ENCODE results near the gene PELI2. TPM values are rescaled to one million over a fixed set of nuclear protein-coding genes. Genes with fewer than 3 reads are reported as not detected.

Gene PELI2
- total RNA-seq, 1 donor = 3.0 TPM

GRCh38 chr14:56145965-56146364 is 27.8 kb downstream of the PELI2 start:
- TF ChIP-seq, protein P1, sequence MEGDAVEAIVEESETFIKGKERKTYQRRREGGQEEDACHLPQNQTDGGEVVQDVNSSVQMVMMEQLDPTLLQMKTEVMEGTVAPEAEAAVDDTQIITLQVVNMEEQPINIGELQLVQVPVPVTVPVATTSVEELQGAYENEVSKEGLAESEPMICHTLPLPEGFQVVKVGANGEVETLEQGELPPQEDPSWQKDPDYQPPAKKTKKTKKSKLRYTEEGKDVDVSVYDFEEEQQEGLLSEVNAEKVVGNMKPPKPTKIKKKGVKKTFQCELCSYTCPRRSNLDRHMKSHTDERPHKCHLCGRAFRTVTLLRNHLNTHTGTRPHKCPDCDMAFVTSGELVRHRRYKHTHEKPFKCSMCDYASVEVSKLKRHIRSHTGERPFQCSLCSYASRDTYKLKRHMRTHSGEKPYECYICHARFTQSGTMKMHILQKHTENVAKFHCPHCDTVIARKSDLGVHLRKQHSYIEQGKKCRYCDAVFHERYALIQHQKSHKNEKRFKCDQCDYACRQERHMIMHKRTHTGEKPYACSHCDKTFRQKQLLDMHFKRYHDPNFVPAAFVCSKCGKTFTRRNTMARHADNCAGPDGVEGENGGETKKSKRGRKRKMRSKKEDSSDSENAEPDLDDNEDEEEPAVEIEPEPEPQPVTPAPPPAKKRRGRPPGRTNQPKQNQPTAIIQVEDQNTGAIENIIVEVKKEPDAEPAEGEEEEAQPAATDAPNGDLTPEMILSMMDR (IDR thresholded peaks at IDR 0.05; ENCODE audit: insufficient read depth, low read depth, low read length) = no peak
- no peak overlapping the region for H3K4me3 ChIP-seq (ENCODE audit: low read depth, low read length)
- peak; percentile 62 for DNase-seq (ENCODE audit: low read depth)

GRCh38 chr14:56147449-56147848 is 29.2 kb downstream of the PELI2 start:
- DNase-seq (ENCODE audit: low read depth) = no peak
- TF ChIP-seq, protein P1 (IDR thresholded peaks at IDR 0.05; ENCODE audit: insufficient read depth, low read depth, low read length) = no peak
- H3K4me3 ChIP-seq (ENCODE audit: low read depth, low read length) = no peak overlapping the region

DNA sequence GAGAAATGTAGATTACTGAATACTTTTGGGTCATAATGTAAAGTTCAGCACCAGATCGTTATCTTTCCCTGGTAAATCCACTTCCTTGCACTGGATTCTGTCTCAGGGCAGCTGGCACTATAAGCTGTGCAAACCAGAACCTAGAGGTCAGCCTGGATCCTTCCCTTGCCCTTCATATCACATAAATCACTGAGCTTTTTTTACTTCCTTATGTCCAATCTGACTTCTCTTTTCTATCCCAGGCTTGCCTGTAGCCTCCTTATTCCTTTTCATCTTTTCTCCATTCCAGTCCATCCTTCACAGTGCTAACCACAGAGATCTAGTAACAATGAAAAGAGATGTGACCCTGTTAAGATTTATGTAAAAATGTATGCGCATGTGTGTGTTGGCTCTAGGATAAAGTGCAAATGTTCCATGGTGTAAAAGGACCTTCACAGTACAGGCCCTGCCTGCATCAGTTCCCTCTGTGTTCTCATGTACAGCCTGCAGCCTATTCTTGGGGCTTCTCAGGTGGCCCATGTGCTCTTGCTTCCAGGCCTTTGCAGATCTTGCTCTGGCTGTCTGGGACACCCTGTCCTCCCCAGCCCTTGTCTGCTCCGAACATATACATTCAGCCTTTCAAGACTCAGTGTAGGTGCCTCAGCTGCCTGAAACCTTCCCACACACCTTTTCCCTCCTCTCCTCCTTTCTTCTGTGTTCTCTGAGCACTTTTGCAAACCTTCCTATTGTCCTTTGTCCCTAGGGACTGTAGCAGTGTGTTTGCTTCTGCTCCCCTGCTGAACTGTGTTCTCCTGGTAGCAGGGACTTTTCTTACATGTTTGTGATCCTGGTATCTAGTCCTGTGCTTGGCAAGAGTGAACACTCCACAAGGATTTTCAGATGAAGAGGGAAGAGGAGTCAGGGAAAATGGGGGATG is 30.0 kb downstream of the PELI2 start:
- no peak for DNase-seq (ENCODE audit: low read depth)

GRCh38 chr14:56149151-56149550 is 30.9 kb downstream of the PELI2 start:
- no peak overlapping the region for H3K4me3 ChIP-seq (ENCODE audit: low read depth, low read length)
- TF ChIP-seq, protein P1 (IDR thresholded peaks at IDR 0.05; ENCODE audit: insufficient read depth, low read depth, low read length) = no peak
- DNase-seq (ENCODE audit: low read depth) = no peak

More for the DNA sequence above, 30.0 kb downstream of the PELI2 start:
- TF ChIP-seq, protein P1 (IDR thresholded peaks at IDR 0.05; ENCODE audit: insufficient read depth, low read depth, low read length) = no peak
- H3K4me3 ChIP-seq (ENCODE audit: low read depth, low read length) = no peak overlapping the region

DNA sequence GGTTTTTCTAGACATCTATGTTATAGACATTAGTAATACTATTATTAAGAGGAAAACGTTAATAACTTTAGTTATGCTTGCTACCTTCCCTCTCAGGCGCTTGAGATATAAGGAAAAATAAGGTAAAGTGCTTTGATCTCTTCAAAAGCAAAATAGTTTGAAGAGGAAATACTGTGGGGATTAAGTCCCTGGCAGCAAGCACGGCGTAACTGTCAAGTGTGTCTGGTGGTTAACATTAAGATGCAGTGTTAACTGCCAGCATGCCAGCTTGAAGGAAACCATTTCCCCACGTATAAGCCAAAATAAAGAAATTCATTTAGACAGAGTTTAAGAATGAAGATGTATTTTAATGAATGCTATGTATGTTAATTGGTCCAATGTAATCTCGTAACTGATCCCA is 31.8 kb downstream of the PELI2 start:
- TF ChIP-seq, protein P1 (IDR thresholded peaks at IDR 0.05; ENCODE audit: insufficient read depth, low read depth, low read length) = no peak
- DNase-seq (ENCODE audit: low read depth) = no peak
- no peak overlapping the region for H3K4me3 ChIP-seq (ENCODE audit: low read depth, low read length)

DNA sequence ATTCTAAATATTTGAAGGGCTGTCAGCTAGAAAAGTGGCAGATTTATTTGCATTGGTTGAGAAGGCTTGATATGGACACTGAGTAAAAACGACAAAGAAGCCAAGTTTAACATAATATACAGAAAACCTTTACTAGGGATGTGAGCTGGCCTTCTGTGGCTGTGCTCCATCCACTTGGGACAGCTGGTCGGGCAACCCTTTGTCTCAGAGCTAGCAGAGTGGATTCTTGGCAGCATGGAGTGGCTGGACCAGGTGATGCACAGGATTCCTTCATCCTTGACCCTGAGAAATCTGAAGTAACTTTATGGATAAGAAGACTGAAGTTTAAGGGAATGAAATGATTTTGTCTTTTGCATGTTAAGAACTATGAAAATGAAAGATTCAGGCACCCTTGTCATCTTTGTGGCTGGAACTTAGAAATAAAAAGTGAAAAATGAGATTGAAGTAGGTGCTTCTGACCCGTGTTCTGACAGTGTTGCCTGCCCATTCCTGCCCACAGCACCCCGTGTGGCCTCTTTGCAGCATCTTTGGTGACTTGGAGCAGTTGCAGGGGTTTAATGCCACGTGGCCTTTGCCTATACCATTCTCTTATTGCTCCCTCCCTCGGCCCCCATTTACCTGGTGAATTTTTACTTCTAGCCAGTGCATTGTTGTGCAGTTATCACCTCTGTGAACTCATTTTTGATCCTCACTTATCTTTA is 32.6 kb downstream of the PELI2 start:
- DNase-seq (ENCODE audit: low read depth) = no peak
- TF ChIP-seq, protein P1 (IDR thresholded peaks at IDR 0.05; ENCODE audit: insufficient read depth, low read depth, low read length) = no peak
- no peak overlapping the region for H3K4me3 ChIP-seq (ENCODE audit: low read depth, low read length)

Data from fibroblast of villous mesenchyme (primary cell).